Activated gamma-delta T cell treated with anti-CD3 and anti-CD28 coated beads, Interleukin-2, amount 50 U/mL, for 16 hours (primary cell): Measurements from ENCODE around the gene FGD5.

Experiments used
- DNase-seq: peaks from one replicate; pipeline ENCODE4 v3.0.0-alpha.2; 2020; ENCODE audit warnings: low read depth

Gene FGD5

DNA sequence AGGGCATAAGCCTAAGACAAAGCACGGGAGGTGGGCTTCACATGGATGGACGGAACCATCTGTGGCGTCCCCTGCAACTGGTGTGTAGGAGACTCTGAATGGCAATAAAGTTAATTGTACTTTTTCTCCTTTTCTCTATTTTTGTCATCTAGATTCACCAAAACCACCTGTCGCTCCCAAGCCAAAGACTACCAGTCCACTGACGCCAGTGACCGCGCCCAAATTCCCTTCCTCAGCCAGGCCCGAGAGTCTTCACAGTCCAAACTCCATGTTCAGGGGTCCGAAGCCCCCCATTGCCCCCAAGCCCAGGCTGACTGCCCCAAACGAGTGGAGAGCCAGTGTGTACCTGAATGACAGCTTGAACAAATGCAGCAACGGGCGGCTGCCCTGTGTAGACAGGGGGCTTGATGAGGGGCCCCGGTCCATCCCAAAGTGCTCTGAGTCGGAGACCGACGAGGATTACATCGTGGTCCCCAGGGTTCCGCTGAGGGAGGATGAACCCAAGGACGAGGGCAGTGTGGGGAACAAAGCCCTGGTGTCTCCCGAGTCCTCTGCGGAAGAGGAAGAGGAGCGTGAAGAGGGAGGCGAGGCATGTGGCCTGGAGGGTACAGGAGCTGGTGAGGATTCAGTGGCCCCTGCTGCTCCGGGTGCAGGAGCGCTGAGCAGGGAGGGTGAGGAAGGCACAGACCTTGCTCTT is at the start of gene FGD5:
TSS of gene FGD5 (plus strand) at position 159 of the 697 bp plus-strand sequence. CDS start at position 269, 110 bp downstream.
- no peak for DNase-seq

GRCh38 chr3:14769544-14770325 is 49.0 kb upstream of the FGD5 start:
- no peak for DNase-seq

DNA sequence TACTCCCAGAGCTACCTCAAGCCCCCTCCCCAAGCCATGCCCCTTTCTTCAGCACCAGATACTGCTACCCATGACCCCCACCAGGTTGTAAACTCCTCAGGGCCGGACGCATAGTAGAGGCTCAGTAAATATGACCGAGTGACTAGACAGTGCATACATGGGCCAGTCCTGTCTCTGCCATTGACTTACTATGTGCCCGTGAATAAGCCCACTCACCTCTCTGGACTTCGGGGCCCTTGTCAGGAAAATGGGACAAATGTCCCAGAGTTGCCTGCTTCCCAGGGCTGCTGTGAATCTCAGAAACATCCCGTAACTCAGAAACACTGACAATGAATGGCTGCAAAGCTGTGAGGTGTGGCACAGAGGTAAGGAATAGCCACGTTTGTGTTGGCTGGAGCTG is 48.2 kb upstream of the FGD5 start:
- no peak for DNase-seq

DNA sequence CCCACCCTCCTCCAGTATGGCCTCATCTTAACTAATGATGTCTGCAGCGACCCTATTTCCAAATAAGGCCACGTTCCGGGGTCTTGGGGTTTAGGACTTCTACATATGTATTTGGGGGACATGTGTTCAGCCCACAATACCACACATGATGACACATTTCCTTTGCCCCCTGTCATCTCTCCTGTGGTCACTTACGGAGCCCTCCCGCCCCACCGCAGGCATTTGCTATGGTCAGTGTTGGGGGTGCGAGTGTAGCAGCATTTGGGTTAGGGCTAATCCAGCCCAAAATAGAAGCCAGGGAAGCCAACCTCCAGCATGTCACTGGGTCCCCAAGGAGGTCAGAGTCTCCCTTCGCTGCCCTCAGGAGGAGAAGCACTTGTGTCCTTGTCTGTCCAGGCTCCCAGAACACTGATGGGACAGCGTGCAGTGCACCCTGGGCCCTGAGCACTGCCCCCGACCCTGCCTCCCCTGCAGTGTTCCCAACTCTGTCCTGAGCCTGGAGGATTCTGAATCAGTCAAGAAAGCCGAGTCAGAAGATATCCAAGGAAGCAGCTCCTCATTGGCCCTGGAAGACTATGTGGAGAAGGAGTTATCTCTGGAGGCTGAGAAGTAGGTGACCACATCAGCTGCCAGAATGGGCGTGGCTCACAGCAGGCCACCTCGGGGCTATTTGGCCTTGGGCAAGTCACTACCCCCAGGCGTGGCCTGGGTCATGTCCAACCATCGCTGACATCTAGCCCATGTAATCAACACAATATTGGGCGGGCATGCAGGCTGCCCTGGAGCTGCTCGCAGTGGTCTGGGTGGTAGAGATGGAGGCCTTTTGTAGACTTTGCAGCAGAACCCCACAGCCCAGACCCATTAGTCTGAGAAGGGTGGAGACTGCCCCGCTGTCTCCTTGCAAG is 46.9 kb upstream of the FGD5 start:
- DNase-seq = no peak

GRCh38 chr3:14772533-14773138 is 46.1 kb upstream of the FGD5 start:
- no peak for DNase-seq

GRCh38 chr3:14773281-14773680 is 45.5 kb upstream of the FGD5 start:
- DNase-seq = no peak

DNA sequence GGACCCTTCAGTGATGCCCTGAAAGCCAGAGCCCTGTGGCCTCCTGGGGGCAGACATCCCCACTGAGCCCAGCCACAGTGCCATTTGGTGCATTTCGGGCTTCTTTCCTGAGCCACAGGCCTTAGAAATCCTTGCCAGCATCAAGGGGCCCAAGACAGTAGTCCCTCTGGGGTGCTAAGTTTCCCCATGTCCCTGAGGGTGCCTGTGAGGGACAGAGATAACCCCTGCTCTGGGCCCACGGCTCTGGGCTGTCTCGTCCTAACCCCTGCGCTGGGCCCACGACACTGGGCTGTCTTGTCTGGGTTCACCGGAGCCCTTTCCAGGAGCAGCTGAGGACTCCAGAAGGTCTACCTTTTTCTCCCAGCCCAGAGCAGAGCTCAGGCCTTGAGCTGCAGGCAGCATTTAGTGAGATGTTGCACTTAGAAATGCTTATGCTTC is 45.1 kb upstream of the FGD5 start:
- no peak for DNase-seq

- DNase-seq = no peak
These were observed 44.3 kb upstream of the FGD5 start for GRCh38 chr3:14774431-14774830.

- no peak for DNase-seq
These were observed 43.8 kb upstream of the FGD5 start for GRCh38 chr3:14775011-14775410.

DNA sequence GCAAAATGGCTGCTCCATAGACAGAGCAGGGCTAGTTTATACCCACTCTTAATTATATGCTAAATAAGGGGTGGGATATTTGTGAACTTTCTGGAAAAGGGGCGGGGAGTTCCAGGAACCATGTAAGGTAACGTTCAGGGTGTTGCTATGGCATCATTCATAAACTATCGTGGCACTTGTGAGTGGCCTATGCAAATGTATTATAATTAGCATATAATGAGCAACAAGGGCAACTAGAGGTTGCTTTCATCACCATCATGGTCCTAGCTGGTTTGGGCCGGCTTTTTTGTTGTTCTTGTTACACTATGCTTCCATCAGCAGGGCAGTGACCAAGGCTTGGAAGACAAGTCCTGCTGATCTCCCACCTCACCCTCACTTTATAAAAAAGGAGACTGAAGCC is 43.2 kb upstream of the FGD5 start:
- DNase-seq = no peak

DNA sequence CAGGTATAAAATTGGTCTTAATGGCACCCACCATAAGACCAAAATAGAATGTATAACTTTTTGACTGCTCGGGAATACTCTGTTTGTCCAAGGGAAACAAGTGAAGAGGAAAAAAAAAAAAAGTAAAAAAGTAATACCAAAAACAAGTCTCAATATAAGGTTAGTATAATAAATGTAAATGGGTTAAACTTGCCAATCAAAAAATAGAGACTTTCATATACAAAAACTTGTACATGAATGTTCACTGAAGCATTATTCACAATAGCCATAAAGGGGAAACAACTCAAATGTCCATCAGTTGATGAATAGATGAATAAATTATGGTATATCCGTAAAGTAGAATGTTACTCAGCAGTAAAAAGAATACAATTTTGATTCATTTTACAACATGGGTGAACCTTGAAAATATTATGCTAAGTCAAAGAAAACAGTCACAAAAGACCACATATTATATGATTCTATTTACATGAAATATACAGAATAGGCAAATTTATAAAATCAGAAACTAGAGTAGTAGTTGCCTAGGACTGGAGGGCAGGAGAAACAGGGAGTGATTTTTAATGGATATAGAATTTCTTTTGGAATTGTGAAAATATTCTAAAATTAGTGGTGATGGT is 39.6 kb upstream of the FGD5 start:
- DNase-seq = no peak

GRCh38 chr3:14780927-14781507 is 37.7 kb upstream of the FGD5 start:
- DNase-seq = no peak

GRCh38 chr3:14783480-14784086 is 35.2 kb upstream of the FGD5 start:
- DNase-seq = no peak

- no peak for DNase-seq
These were observed 34.6 kb upstream of the FGD5 start for GRCh38 chr3:14784087-14784681.

DNA sequence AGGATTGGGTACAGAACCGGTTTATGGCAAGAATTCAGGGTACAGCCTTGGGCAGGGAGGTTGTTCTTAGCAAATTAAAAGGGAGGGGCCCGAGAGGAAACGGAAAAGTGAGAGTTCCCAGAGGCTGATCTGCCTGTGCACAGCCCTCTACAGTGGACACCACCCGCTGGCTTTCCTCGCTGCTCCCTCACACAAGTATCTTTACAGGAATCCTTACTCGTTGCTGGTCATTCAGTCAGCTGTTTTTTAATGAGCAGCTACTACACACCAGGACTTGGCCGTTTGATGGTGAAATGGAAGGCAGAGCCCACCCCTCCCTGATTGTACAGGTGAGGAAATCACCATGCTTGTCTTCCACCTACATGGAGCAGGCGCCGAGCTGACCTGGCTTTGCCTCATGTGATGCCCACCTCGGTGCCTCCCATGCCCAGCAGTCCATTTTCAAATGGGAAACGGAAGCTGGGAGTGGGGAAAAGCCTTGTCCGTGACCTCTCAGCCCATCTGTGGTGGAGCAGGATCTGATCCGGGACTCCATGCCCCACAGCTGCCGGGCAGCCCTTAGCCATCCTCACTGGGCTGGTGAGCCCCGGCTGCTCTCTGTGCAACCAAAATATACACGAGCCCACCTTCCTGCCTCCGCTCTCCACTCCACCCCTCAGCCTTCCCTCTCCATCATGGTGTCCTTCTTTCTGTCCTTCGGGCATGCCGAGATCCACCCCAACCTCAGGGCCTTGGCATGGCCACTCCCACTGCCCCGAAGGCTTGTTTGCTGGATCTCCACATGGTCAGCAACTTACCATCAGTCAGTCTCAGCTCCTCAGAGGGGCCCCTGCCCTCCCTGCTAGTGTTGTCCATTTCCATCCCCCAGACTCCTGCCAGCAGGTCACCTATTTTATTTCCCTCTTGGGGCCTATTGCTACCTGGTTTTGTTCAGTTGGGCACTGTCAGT is 33.3 kb upstream of the FGD5 start:
- no peak for DNase-seq

DNA sequence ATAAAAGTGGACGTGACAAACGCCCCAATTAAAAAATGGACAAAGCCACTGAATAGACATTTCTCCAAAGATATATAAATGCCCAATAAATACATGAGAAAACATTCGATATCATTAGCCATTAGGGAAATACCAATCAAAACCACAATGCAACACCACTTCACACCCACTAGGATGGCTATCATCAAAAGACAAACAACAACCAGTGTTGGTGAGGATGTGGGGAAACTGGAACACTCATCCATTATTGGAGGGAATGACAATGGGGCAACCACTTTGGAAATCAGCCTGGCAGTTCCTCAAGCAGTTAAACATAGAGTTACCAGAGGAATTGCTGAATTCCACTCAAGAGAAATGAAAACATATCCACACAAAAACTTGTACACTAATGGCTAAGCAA is 32.4 kb upstream of the FGD5 start:
- DNase-seq = no peak

DNA sequence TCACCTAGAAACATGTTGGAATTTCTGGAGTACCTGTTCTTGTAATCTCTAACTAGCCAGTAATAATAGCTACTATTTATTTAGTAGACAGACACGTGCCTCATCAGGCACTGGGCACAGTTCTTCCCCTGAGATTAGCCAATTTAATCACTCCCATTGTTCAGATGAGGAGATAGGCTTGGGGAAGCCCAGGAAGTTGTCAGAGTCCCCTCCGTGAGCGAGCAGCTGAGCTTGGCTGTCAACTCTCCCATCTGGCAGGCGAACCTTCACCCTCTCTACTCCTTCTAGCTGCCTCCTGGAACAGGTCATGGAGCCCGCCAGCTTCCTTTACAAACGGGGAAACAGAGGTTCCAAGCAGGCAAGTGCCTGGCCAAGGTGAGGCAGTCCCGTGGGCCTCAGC is 31.1 kb upstream of the FGD5 start:
- no peak for DNase-seq

DNA sequence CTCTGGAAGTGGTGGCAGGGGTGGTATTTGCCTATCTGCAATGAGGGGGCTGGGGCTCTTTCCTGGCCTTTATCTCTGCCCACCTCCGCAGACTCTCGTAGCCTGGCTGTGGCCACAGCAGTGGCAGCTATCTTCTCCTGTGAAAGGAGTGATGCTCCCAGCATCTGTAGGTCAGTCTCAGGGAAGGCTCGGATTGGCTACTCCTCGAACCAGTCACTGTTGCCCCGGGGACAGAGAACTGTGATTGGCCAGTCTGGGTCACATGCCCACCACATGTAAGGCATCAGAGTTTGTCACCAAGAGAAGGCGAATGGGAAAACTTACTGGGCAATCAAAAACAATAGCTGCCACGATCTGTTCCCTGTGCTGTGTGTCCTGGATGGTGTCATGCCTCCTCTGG is 30.1 kb upstream of the FGD5 start:
- no peak for DNase-seq

GRCh38 chr3:14789221-14789620 is 29.5 kb upstream of the FGD5 start:
- DNase-seq = no peak
